SHP77 treated with DMSO at 0.1 percent for 48 hours (cell line): ENCODE results near the gene TRABD.
"Not testable (repeated sequence)": the region's sequence is repeated elsewhere in the genome, so short reads cannot be mapped to it uniquely, and the experiment has no call there.

ENCODE experiments used
- DNase-seq: peaks from one replicate; lab custom pipeline; 2025; lab: John Stamatoyannopoulos, UW

Gene TRABD

GRCh38 chr22:50202130-50202666, 16.5 kb downstream of the TRABD start:
- no peak for DNase-seq

GRCh38 chr22:50203288-50203687, 17.6 kb downstream of the TRABD start:
- no peak for DNase-seq

GRCh38 chr22:50204571-50204970, 18.9 kb downstream of the TRABD start:
- DNase-seq: no peak

GRCh38 chr22:50204998-50205397, 19.3 kb downstream of the TRABD start:
- DNase-seq: not testable (repeated sequence)

GRCh38 chr22:50205781-50206569, 20.3 kb downstream of the TRABD start:
- DNase-seq: no peak

GRCh38 chr22:50206599-50206998, 20.9 kb downstream of the TRABD start:
- no peak for DNase-seq

- DNase-seq: no peak
Measured at GRCh38 chr22:50207383-50208140, 21.8 kb downstream of the TRABD start.

GRCh38 chr22:50208430-50208938, 22.8 kb downstream of the TRABD start:
- no peak for DNase-seq

GRCh38 chr22:50208939-50209892, 23.5 kb downstream of the TRABD start:
- no peak for DNase-seq

GRCh38 chr22:50209893-50210292, 24.2 kb downstream of the TRABD start:
- DNase-seq: no peak

GRCh38 chr22:50210378-50211139, 24.8 kb downstream of the TRABD start:
- no peak for DNase-seq

- DNase-seq: no peak
Measured at GRCh38 chr22:50211147-50211546, 25.4 kb downstream of the TRABD start.

GRCh38 chr22:50213263-50213662, 27.6 kb downstream of the TRABD start:
- DNase-seq: no peak

- DNase-seq: no peak
Measured at GRCh38 chr22:50215297-50216054, 29.8 kb downstream of the TRABD start.

GRCh38 chr22:50216055-50216683, 30.5 kb downstream of the TRABD start:
- no peak for DNase-seq

GRCh38 chr22:50216684-50217520, 31.2 kb downstream of the TRABD start:
- no peak for DNase-seq

GRCh38 chr22:50217543-50218152, 31.9 kb downstream of the TRABD start:
- DNase-seq: no peak
